PC-9 (cell line): Measurements from ENCODE around the gene QSER1.

Experiments used
- CTCF ChIP-seq: fragments of 200-600 bp; sonication (generic); conservative IDR thresholded peaks from 2 replicates; pipeline ENCODE4 v1.6.1; 2017; ENCODE audit warnings: mixed run types, antibody characterized with exemption, mild to moderate bottlenecking, moderate library complexity
- EZH2 ChIP-seq: fragments of 200-600 bp; sonication (generic); IDR thresholded peaks from 2 replicates; pipeline ENCODE4 v1.8.0; 2017; ENCODE audit warnings: antibody characterized with exemption, low read depth

GRCh38 chr11:32991427-32991826, 98.8 kb downstream of the QSER1 start:
- no peak for TF ChIP-seq EZH2
- no peak for TF ChIP-seq CTCF
